Measurements from ENCODE around the gene GOLGA8A.
"Not testable (repeated sequence)": the region's sequence is repeated elsewhere in the genome, so short reads cannot be mapped to it uniquely, and the experiment has no call there.

DNA sequence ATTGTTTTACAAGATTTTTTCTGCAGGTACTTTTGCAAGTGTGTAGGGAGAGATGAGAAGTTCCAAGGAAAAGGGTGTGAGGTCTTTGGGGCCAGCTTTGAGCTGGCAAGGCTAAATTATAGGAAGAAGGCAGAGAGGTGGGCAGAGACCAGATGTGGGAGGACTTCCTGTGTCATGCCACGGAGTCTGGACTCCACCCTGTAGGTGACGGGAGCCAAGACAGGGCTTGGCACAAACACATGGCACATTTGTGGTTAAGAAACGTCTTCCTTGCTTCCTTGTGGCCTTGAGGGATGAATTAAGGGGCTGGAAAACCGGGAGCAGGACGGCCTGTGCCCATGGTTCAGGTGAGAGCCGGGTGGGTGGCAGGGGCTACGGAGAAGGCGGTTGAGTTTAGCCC is 19.2 kb downstream of the GOLGA8A start:
- not testable (repeated sequence) for TF ChIP-seq CTCF (conservative IDR thresholded peaks at IDR 0.05); ZFX (IDR thresholded peaks at IDR 0.05)

Measured in C4-2B (cell line).